Cardiac muscle cell (in vitro differentiated cells and primary cell): Measurements from ENCODE around the gene DDX39A. TPM values are rescaled to one million over a fixed set of nuclear protein-coding genes. Genes with fewer than 3 reads are reported as not detected.

Experiments used
- DNase-seq, 2 donors: peaks; one replicate each; pipeline versions ENCODE4 v3.0.0 to v3.0.0-alpha.2; 2010 to 2017; ENCODE audit warnings: low read depth in 1 of 2, low spot score in 1 of 2
- H3K27ac ChIP-seq: fragments of 200-600 bp; sonication (generic); 2 replicates; pipeline ENCODE4 v1.5.1; 2016
- H3K27me3 ChIP-seq: fragments of 200-600 bp; sonication (generic); 2 replicates; pipeline ENCODE4 v1.6.0; 2016; ENCODE audit warnings: control low read depth
- H3K36me3 ChIP-seq: fragments of 200-600 bp; sonication (generic); 2 replicates; pipeline ENCODE4 v1.5.1; 2016; ENCODE audit warnings: control low read depth
- H3K4me1 ChIP-seq: fragments of 200-600 bp; sonication (generic); 2 replicates; pipeline ENCODE4 v1.8.1; 2017; ENCODE audit warnings: low read depth, mild to moderate bottlenecking, mixed run types
- H3K4me3 ChIP-seq: fragments of 200-600 bp; sonication (generic); 2 replicates; pipeline ENCODE4 v1.5.1; 2016; ENCODE audit warnings: mild to moderate bottlenecking
- H3K9me3 ChIP-seq: fragments of 200-600 bp; sonication (generic); 2 replicates; pipeline ENCODE4 v1.5.1; 2017; ENCODE audit warnings: low read depth, mild to moderate bottlenecking, control low read depth
- CTCF ChIP-seq: IDR thresholded peaks from 2 replicates; pipeline ENCODE4 v1.5.1; 2012; ENCODE audit warnings: low read depth, mild to moderate bottlenecking, low read length
- polyA plus RNA-seq: library from polyadenylated mRNA; unstranded; fragments of >200 nt; fragmentation: Nextera tagmentation; extraction: Ambion mirVana; gene quantifications from 2 replicates; pipeline ENCODE4 v1.2.1, GENCODE V29; 2016
- total RNA-seq: library from RNA; depleted of rRNA; stranded (reverse); fragments of >200 nt; gene quantifications from 2 replicates; pipeline ENCODE4 v1.2.3, GENCODE V29; 2016

DDX39A gene
- total and polyA plus RNA-seq, 2 experiments from 2014 or later = 73.3 to 77.0 TPM

- no peaks in the 10 kb centered on the region for H3K36me3 ChIP-seq
- H3K4me3 ChIP-seq = no peak overlapping the region
- peak overlapping the region; percentile 2 for H3K27ac ChIP-seq
- H3K27me3 ChIP-seq = no peaks in the 10 kb centered on the region
- peak; percentile 52 to 96 for DNase-seq
- no peak for TF ChIP-seq CTCF
- no peaks in the 10 kb centered on the region for H3K4me1 ChIP-seq
- no peaks in the 10 kb centered on the region for H3K9me3 ChIP-seq
These were observed 55.7 kb downstream of the DDX39A start for GRCh38 chr19:14363183-14364097.

- no peaks in the 10 kb centered on the region for H3K36me3 ChIP-seq
- no peaks in the 10 kb centered on the region for H3K4me1 ChIP-seq
- TF ChIP-seq CTCF = peak; percentile 17
- H3K4me3 ChIP-seq = no peak overlapping the region
- no peak overlapping the region for H3K27ac ChIP-seq
- H3K9me3 ChIP-seq = no peaks in the 10 kb centered on the region
- H3K27me3 ChIP-seq = no peaks in the 10 kb centered on the region
- peak; percentile 29 to 63 for DNase-seq
These were observed 57.3 kb downstream of the DDX39A start for GRCh38 chr19:14361824-14362223.

Other genes starting within 250 kb of the DDX39A start
- gene ADGRL1, start 213.2 kb downstream of the DDX39A start, total RNA-seq = 26.6 and 55.8 TPM in 2 replicates
- 19.6 and 35.2 TPM in 2 replicates for gene ADGRL1, start 213.2 kb downstream of the DDX39A start, polyA plus RNA-seq
- gene ADGRE5, start 37.9 kb downstream of the DDX39A start, total RNA-seq = 2.2 and 7.1 TPM in 2 replicates
- gene ADGRE5, start 37.9 kb downstream of the DDX39A start, polyA plus RNA-seq = 4.6 and 5.0 TPM in 2 replicates
- 123 and 147 TPM in 2 replicates for gene PKN1, start 14.0 kb upstream of the DDX39A start, total RNA-seq
- gene PKN1, start 14.0 kb upstream of the DDX39A start, polyA plus RNA-seq = 109 and 132 TPM in 2 replicates
- gene PTGER1, start 56.0 kb upstream of the DDX39A start, total RNA-seq = 0.42 TPM in 1 of 2 replicates, not detected in the other
- gene PTGER1, start 56.0 kb upstream of the DDX39A start, polyA plus RNA-seq = 0.36 and 0.75 TPM in 2 replicates
- 133 and 172 TPM in 2 replicates for gene GIPC1, start 76.8 kb upstream of the DDX39A start, total RNA-seq
- gene GIPC1, start 76.8 kb upstream of the DDX39A start, polyA plus RNA-seq = 117 and 145 TPM in 2 replicates
- 41.8 and 56.4 TPM in 2 replicates for gene DNAJB1, start 99.1 kb upstream of the DDX39A start, total RNA-seq
- gene DNAJB1, start 99.1 kb upstream of the DDX39A start, polyA plus RNA-seq = 76.5 and 82.8 TPM in 2 replicates
- gene TECR, start 110.3 kb upstream of the DDX39A start, total RNA-seq = 77.4 and 83.1 TPM in 2 replicates
- gene TECR, start 110.3 kb upstream of the DDX39A start, polyA plus RNA-seq = 245 and 345 TPM in 2 replicates
- gene NDUFB7, start 152.7 kb upstream of the DDX39A start, total RNA-seq = 381 and 600 TPM in 2 replicates
- gene NDUFB7, start 152.7 kb upstream of the DDX39A start, polyA plus RNA-seq = 445 and 518 TPM in 2 replicates
- gene CLEC17A, start 163.7 kb upstream of the DDX39A start, total RNA-seq = not detected in 2 replicates
- gene CLEC17A, start 163.7 kb upstream of the DDX39A start, polyA plus RNA-seq = not detected in 2 replicates